GM12878 (cell line): ENCODE data around the gene SPI1. TPM values are rescaled to one million over a fixed set of nuclear protein-coding genes. Genes with fewer than 3 reads are reported as not detected.

ENCODE experiments used
- ATF2 ChIP-seq: IDR thresholded peaks from 2 replicates; pipeline ENCODE4 v1.6.1; 2012; ENCODE audit warnings: low read length, inconsistent platforms
- ATF7 ChIP-seq: fragments of 450-650 bp; IDR thresholded peaks from 2 replicates; pipeline ENCODE4 v1.6.1; 2016; ENCODE audit warnings: low read depth, mild to moderate bottlenecking
- CBX5 ChIP-seq: sonication (generic); IDR thresholded peaks from 2 replicates; pipeline ENCODE4 v1.6.1; 2016; ENCODE audit warnings: low read depth, moderate library complexity, mild to moderate bottlenecking, inconsistent platforms
- CHD2 ChIP-seq: IDR thresholded peaks from 2 replicates; pipeline ENCODE4 v1.6.1; 2011; ENCODE audit warnings: low read depth, low read length, improper control_type of control experiment, borderline replicate concordance
- CHD4 ChIP-seq: fragments of 200-600 bp; sonication (generic); IDR thresholded peaks from 2 replicates; pipeline ENCODE4 v1.6.1; 2016; ENCODE audit warnings: mild to moderate bottlenecking
- CREB1 ChIP-seq: IDR thresholded peaks from 2 replicates; pipeline ENCODE4 v1.6.1; 2012; ENCODE audit warnings: low read depth, mild to moderate bottlenecking, inconsistent platforms
- EED ChIP-seq: sonication (generic); IDR thresholded peaks from 2 replicates; pipeline ENCODE4 v1.6.1; 2016; ENCODE audit warnings: antibody characterized with exemption, low read depth
- FOS ChIP-seq: IDR thresholded peaks from 3 replicates; pipeline ENCODE4 v1.6.1; 2011; ENCODE audit warnings: borderline replicate concordance; ENCODE audit not compliant: insufficient read length; ENCODE audit errors: extremely low read depth
- MEF2B ChIP-seq: fragments of 450-650 bp; IDR thresholded peaks from 2 replicates; pipeline ENCODE4 v1.6.1; 2018; ENCODE audit warnings: mild to moderate bottlenecking, moderate library complexity; ENCODE audit not compliant: partially characterized antibody, poor library complexity, severe bottlenecking
- POLR2A ChIP-seq: IDR thresholded peaks from 2 replicates; pipeline ENCODE4 v1.6.1; 2011; ENCODE audit warnings: low read depth, mild to moderate bottlenecking, low read length
- RELB ChIP-seq: fragments of 450-650 bp; IDR thresholded peaks from 2 replicates; pipeline ENCODE4 v1.6.1; 2017; ENCODE audit warnings: low read depth, mild to moderate bottlenecking, moderate library complexity
- SMARCA5 ChIP-seq: fragments of 450-650 bp; IDR thresholded peaks from 2 replicates; pipeline ENCODE4 v1.6.1; 2017; ENCODE audit warnings: mild to moderate bottlenecking
- SP1 ChIP-seq: IDR thresholded peaks from one replicate; pipeline ENCODE4 v1.6.1; 2011; ENCODE audit warnings: low read depth, low read length
- SPI1 ChIP-seq: IDR thresholded peaks from 2 replicates; pipeline ENCODE4 v1.6.1; 2011; ENCODE audit warnings: low read depth, mild to moderate bottlenecking, low read length, moderate library complexity, borderline replicate concordance; ENCODE audit not compliant: insufficient read depth
- STAT1 ChIP-seq: fragments of 450-650 bp; conservative IDR thresholded peaks from 2 replicates; pipeline ENCODE4 v1.6.1; 2014; ENCODE audit warnings: antibody characterized with exemption, mild to moderate bottlenecking
- SUPT20H ChIP-seq: IDR thresholded peaks from 2 replicates; pipeline ENCODE4 v1.6.1; 2011; ENCODE audit warnings: low read depth, mild to moderate bottlenecking, low read length, moderate library complexity, borderline replicate concordance; ENCODE audit not compliant: control insufficient read depth
- TBL1XR1 ChIP-seq: IDR thresholded peaks from 2 replicates; pipeline ENCODE4 v1.6.1; 2012; ENCODE audit warnings: low read depth, low read length, improper control_type of control experiment
- TCF12 ChIP-seq: IDR thresholded peaks from 2 replicates; pipeline ENCODE4 v1.6.1; 2011; ENCODE audit warnings: low read depth, mild to moderate bottlenecking, low read length
- USF1 ChIP-seq: IDR thresholded peaks from 2 replicates; pipeline ENCODE4 v1.6.1; 2011; ENCODE audit warnings: borderline replicate concordance, low read depth, mild to moderate bottlenecking, moderate library complexity, mixed read lengths, low read length; ENCODE audit not compliant: insufficient read depth; ENCODE audit errors: extremely low read length
- ZBTB40 ChIP-seq: fragments of 450-650 bp; IDR thresholded peaks from 2 replicates; pipeline ENCODE4 v1.6.1; 2016; ENCODE audit warnings: mild to moderate bottlenecking, moderate library complexity, borderline replicate concordance
- ZNF274 ChIP-seq: IDR thresholded peaks from one replicate; pipeline ENCODE4 v1.8.0; 2011; ENCODE audit not compliant: insufficient read length, insufficient read depth
- polyA plus RNA-seq, 11 experiments: library from polyadenylated mRNA; depleted of rRNA in 4 of 11; unstranded in 6 of 11; stranded (reverse) in 5 of 11; fragments of >200 nt; fragmentation: Nextera tagmentation in 4 of 11; fragmentation: Illumina TruSeq in 1 of 11; extraction: Ambion mirVana in 4 of 11; extraction: Trizol in 1 of 11; gene quantifications; 1 replicate in 1 of 11; 2 replicates in 10 of 11; pipeline versions ENCODE4 v1.2.1 to v1.2.3, GENCODE V29; 2011 to 2016; ENCODE audit warnings: inconsistent platforms in 2 of 11, missing spikeins in 2 of 11, low read depth in 1 of 11
- total RNA-seq, 4 experiments: library from RNA; depleted of rRNA in 3 of 4; stranded (reverse); fragments of >200 nt in 3 of 4; fragmentation: Illumina TruSeq in 1 of 4; extraction: Trizol in 1 of 4; gene quantifications; 2 replicates each; pipeline versions ENCODE4 v1.2.1 to v1.2.3, GENCODE V29; 2013 to 2021

SPI1 gene
- total and polyA plus RNA-seq, 10 of the 15 experiments (the other 5 are each of a cell fraction or from before 2014, with no cell fraction given), result 0.05 to 31.1 (median 9.7) TPM

GRCh38 chr11:47394322-47395222, 16.2 kb upstream of the SPI1 start (continued):
- TF ChIP-seq ZBTB40, result peak; percentile 76
- no peak for TF ChIP-seq FOS
- no peak for TF ChIP-seq ATF7
- no peak for TF ChIP-seq MEF2B
- TF ChIP-seq CREB1, result no peak; the same call in 1 of the 2 replicates
- no peak for TF ChIP-seq CHD4
- TF ChIP-seq RELB, result 0 out of 2 replicates have a peak, but pooled peaks have one; percentile 34
- TF ChIP-seq SP1, result peak; percentile 56
- no peak for TF ChIP-seq ZNF274
- no peak for TF ChIP-seq USF1
- TF ChIP-seq SPI1, result peak; percentile 93
- TF ChIP-seq CHD2, result peak; percentile 61; the same call in 1 of the 2 replicates
- TF ChIP-seq EED, result 0 out of 2 replicates have a peak, but pooled peaks have one; percentile 38
- TF ChIP-seq ATF2, result no peak
- no peak; the same call in 1 of the 2 replicates for TF ChIP-seq STAT1
- peak; percentile 57; the same call in 1 of the 2 replicates for TF ChIP-seq TBL1XR1
- peak; percentile 86 for TF ChIP-seq POLR2A
- TF ChIP-seq SUPT20H, result no peak
- TF ChIP-seq SMARCA5, result 0 out of 2 replicates have a peak, but pooled peaks have one; percentile 9
- 0 out of 2 replicates have a peak, but pooled peaks have one; percentile 49 for TF ChIP-seq CBX5
- TF ChIP-seq TCF12, result peak; percentile 61; the same call in 1 of the 2 replicates
